ENCODE data around the gene TNFAIP2. TPM values are rescaled to one million over a fixed set of nuclear protein-coding genes. Genes with fewer than 3 reads are reported as not detected.

TNFAIP2 gene
- total and polyA plus RNA-seq, 4 donors: 8.9 to 32.0 (median 22.4) TPM

DNA sequence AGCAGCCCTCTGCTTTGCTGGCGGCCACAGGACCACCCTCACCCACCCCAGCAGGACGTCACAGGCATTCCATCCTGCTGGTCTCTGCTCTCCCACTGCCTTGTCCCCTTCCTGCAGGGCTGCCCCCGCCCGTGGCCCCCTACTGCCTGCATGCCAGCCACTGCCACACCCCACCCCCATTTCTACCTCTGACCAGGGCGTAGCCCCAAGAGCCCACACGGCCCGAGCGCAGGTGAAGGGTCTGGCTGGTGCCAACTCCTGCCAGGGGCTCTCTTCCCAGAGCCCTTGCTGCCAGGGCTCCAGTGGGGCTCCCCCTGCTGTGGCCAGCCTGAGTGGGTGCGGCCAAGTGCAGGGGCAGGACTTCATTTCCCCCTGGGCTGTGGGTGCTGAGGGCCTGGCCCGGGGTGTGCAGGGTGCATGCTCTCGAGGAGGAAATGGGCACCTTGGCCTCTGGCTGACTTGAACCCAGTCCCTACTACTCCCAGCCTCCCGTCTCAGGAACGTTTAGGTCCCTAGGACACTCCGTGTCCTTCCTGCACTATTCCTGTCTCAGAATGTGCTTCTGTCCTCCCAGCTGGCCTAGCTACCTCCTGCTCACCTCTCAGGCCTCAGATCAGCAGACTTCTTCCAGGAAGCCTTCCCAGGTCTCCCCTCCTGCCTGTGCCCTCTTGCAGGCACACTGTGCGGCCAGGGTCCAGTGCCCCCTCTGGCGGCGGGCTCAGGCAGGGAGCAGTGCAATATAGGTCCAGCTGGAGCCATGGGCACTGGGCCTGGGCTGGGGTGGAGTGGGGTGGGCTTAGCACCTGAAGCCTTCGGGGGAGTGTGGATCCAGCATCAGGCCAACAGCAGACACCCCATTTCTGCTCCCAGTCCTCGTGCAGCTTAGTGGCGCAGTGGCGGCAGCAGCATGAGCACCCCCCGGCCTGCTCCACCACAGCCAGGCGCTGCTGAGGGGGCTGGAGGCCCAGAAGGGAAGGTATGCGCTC is 37.9 kb upstream of the TNFAIP2 start:
- DNase-seq (ENCODE audit: low spot score): no peak
- H3K36me3 ChIP-seq (ENCODE audit: control insufficient read depth in 4 of 4, insufficient read depth in 3 of 4, low read depth in 1 of 4, low read length in 3 of 4): no peaks in the 10 kb centered on the region
- TF ChIP-seq RXRA (IDR thresholded peaks at IDR 0.05): no peak
- TF ChIP-seq, protein P1, sequence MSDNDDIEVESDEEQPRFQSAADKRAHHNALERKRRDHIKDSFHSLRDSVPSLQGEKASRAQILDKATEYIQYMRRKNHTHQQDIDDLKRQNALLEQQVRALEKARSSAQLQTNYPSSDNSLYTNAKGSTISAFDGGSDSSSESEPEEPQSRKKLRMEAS (IDR thresholded peaks at IDR 0.05): no peak
- peaks cover 3 to 8% (median 4%) of the 10 kb centered on the region in 4 donors for H3K4me1 ChIP-seq (ENCODE audit: control insufficient read depth in 4 of 4, insufficient read depth in 4 of 4, low read length in 3 of 4)
- no peaks in the 10 kb centered on the region for H3K27me3 ChIP-seq (ENCODE audit: control insufficient read depth in 4 of 4, insufficient read depth in 4 of 4, low read length in 3 of 4)
- no peak overlapping the region for H3K9ac ChIP-seq (ENCODE audit: low read depth in 1 of 2, low read length in 2 of 2)
- WGBS: 78% methylated on average over 24 of the region's 24 CpGs
- H3K9me3 ChIP-seq (ENCODE audit: control insufficient read depth in 4 of 4, low read length in 3 of 4): no peaks in the 10 kb centered on the region
- H3K4me3 ChIP-seq (ENCODE audit: low read depth in 1 of 3, low read length in 3 of 3): no peak overlapping the region
- H3K27ac ChIP-seq (ENCODE audit: low read depth in 1 of 2, low read length in 2 of 2): no peak overlapping the region

DNA sequence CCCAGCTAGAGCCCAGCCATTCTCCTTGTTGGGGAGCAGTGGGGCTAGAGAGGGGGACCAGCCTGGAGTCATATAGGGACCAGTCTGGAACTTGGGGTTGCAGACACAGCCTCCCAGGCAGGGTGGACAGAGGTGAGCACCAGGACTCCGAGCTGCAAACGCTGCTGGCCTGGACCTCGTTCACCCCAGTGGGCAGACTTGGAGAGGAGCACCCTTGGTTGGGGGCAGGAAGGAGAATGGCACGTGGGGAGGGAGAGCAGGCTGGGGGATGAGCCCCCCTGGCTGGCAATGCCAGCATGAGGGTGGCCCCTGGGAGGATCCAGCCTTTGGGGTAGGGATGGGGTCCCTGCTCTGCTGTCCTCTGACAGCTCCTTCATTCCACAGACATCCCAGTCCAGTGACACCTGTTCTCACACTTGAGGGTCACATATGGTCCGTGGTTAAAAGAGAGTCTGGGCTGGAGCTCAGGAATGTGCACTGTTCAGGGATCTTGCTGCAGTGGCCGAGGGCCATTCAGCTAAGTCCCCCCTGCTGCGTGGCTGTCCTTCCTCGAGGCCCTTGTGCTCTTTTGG is 36.4 kb upstream of the TNFAIP2 start:
- DNase-seq (ENCODE audit: low spot score): no peak
- no peaks in the 10 kb centered on the region for H3K9me3 ChIP-seq (ENCODE audit: control insufficient read depth in 4 of 4, low read length in 3 of 4)
- H3K9ac ChIP-seq (ENCODE audit: low read depth in 1 of 2, low read length in 2 of 2): no peak overlapping the region
- no peak overlapping the region for H3K27ac ChIP-seq (ENCODE audit: low read depth in 1 of 2, low read length in 2 of 2)
- peaks cover 4 to 15% (median 9%) of the 10 kb centered on the region in 4 donors for H3K4me1 ChIP-seq (ENCODE audit: control insufficient read depth in 4 of 4, insufficient read depth in 4 of 4, low read length in 3 of 4)
- no peak overlapping the region for H3K4me3 ChIP-seq (ENCODE audit: low read depth in 1 of 3, low read length in 3 of 3)
- WGBS: 84% methylated on average over 8 of the region's 8 CpGs
- no peaks in the 10 kb centered on the region for H3K27me3 ChIP-seq (ENCODE audit: control insufficient read depth in 4 of 4, insufficient read depth in 4 of 4, low read length in 3 of 4)
- no peaks in the 10 kb centered on the region for H3K36me3 ChIP-seq (ENCODE audit: control insufficient read depth in 4 of 4, insufficient read depth in 3 of 4, low read depth in 1 of 4, low read length in 3 of 4)
- TF ChIP-seq RAD21 (IDR thresholded peaks at IDR 0.05): no peak
- TF ChIP-seq EGR1 (IDR thresholded peaks at IDR 0.05; ENCODE audit: low read depth in 2 of 2): no peak
- TF ChIP-seq FOXA2 (IDR thresholded peaks at IDR 0.05): no peak
- no peak for TF ChIP-seq SP1 (IDR thresholded peaks at IDR 0.05)
- no peak for TF ChIP-seq GABPA (IDR thresholded peaks at IDR 0.05 in 1 of 2, conservative IDR thresholded peaks at IDR 0.05 in 1 of 2)
- TF ChIP-seq, protein P2, sequence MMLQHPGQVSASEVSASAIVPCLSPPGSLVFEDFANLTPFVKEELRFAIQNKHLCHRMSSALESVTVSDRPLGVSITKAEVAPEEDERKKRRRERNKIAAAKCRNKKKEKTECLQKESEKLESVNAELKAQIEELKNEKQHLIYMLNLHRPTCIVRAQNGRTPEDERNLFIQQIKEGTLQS (IDR thresholded peaks at IDR 0.05): no peak
- TF ChIP-seq NR2F2 (IDR thresholded peaks at IDR 0.05): no peak
- TF ChIP-seq FOXA1 (IDR thresholded peaks at IDR 0.05): no peak
- no peak for TF ChIP-seq HNF4G (IDR thresholded peaks at IDR 0.05)
- TF ChIP-seq, protein P1 (IDR thresholded peaks at IDR 0.05): no peak
- TF ChIP-seq, protein P3, sequence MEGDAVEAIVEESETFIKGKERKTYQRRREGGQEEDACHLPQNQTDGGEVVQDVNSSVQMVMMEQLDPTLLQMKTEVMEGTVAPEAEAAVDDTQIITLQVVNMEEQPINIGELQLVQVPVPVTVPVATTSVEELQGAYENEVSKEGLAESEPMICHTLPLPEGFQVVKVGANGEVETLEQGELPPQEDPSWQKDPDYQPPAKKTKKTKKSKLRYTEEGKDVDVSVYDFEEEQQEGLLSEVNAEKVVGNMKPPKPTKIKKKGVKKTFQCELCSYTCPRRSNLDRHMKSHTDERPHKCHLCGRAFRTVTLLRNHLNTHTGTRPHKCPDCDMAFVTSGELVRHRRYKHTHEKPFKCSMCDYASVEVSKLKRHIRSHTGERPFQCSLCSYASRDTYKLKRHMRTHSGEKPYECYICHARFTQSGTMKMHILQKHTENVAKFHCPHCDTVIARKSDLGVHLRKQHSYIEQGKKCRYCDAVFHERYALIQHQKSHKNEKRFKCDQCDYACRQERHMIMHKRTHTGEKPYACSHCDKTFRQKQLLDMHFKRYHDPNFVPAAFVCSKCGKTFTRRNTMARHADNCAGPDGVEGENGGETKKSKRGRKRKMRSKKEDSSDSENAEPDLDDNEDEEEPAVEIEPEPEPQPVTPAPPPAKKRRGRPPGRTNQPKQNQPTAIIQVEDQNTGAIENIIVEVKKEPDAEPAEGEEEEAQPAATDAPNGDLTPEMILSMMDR (IDR thresholded peaks at IDR 0.05; ENCODE audit: low read depth, low read length, missing input control): no peak
- no peak for TF ChIP-seq RXRA (IDR thresholded peaks at IDR 0.05)
- TF ChIP-seq JUND (IDR thresholded peaks at IDR 0.05): no peak
- TF ChIP-seq, protein P4, sequence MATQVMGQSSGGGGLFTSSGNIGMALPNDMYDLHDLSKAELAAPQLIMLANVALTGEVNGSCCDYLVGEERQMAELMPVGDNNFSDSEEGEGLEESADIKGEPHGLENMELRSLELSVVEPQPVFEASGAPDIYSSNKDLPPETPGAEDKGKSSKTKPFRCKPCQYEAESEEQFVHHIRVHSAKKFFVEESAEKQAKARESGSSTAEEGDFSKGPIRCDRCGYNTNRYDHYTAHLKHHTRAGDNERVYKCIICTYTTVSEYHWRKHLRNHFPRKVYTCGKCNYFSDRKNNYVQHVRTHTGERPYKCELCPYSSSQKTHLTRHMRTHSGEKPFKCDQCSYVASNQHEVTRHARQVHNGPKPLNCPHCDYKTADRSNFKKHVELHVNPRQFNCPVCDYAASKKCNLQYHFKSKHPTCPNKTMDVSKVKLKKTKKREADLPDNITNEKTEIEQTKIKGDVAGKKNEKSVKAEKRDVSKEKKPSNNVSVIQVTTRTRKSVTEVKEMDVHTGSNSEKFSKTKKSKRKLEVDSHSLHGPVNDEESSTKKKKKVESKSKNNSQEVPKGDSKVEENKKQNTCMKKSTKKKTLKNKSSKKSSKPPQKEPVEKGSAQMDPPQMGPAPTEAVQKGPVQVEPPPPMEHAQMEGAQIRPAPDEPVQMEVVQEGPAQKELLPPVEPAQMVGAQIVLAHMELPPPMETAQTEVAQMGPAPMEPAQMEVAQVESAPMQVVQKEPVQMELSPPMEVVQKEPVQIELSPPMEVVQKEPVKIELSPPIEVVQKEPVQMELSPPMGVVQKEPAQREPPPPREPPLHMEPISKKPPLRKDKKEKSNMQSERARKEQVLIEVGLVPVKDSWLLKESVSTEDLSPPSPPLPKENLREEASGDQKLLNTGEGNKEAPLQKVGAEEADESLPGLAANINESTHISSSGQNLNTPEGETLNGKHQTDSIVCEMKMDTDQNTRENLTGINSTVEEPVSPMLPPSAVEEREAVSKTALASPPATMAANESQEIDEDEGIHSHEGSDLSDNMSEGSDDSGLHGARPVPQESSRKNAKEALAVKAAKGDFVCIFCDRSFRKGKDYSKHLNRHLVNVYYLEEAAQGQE (IDR thresholded peaks at IDR 0.05): no peak
- TF ChIP-seq TAF1 (conservative IDR thresholded peaks at IDR 0.05): no peak
- TF ChIP-seq HNF4A (conservative IDR thresholded peaks at IDR 0.05): no peak
- TF ChIP-seq, protein P5, sequence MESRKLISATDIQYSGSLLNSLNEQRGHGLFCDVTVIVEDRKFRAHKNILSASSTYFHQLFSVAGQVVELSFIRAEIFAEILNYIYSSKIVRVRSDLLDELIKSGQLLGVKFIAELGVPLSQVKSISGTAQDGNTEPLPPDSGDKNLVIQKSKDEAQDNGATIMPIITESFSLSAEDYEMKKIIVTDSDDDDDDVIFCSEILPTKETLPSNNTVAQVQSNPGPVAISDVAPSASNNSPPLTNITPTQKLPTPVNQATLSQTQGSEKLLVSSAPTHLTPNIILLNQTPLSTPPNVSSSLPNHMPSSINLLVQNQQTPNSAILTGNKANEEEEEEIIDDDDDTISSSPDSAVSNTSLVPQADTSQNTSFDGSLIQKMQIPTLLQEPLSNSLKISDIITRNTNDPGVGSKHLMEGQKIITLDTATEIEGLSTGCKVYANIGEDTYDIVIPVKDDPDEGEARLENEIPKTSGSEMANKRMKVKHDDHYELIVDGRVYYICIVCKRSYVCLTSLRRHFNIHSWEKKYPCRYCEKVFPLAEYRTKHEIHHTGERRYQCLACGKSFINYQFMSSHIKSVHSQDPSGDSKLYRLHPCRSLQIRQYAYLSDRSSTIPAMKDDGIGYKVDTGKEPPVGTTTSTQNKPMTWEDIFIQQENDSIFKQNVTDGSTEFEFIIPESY (IDR thresholded peaks at IDR 0.05): no peak
- TF ChIP-seq YY1 (IDR thresholded peaks at IDR 0.05): no peak

Measured in liver (tissue), 9 donors.